AG04450 (cell line): ENCODE results near the gene TEX14. TPM values are rescaled to one million over a fixed set of nuclear protein-coding genes. Genes with fewer than 3 reads are reported as not detected.

ENCODE experiments used
- CTCF ChIA-PET: fragments of 300-600, 350-600 bp; formaldehyde crosslinking; extraction: SDS; loops from one replicate; lab custom pipeline; 2022; ENCODE audit warnings: antibody characterized with exemption, inconsistent platforms; lab: Charles Lee
- POLR2A ChIA-PET: fragments of 350-600 bp; formaldehyde crosslinking; extraction: SDS; loops from one replicate; lab custom pipeline; 2021; ENCODE audit warnings: antibody characterized with exemption, inconsistent platforms; lab: Yijun Ruan, JAX
- DNase-seq: peaks from one replicate; pipeline ENCODE4 v3.0.0-alpha.2; 2011; ENCODE audit warnings: low read depth, low spot score
- H3K27ac ChIP-seq: one replicate; pipeline ENCODE4 v1.5.1; 2012; ENCODE audit warnings: low read depth, low read length, control low read depth
- H3K27me3 ChIP-seq: one replicate; pipeline ENCODE4 v1.6.0; 2012; ENCODE audit warnings: low read length; ENCODE audit not compliant: control insufficient read depth, insufficient read depth
- H3K4me3 ChIP-seq: 2 replicates; pipeline ENCODE4 v1.5.1; 2011; ENCODE audit warnings: mild to moderate bottlenecking, low read depth, low read length, control low read depth
- H3K9me3 ChIP-seq: 2 replicates; pipeline ENCODE4 v1.5.1; 2012; ENCODE audit warnings: low read length; ENCODE audit not compliant: control insufficient read depth, insufficient read depth
- polyA plus RNA-seq: library from polyadenylated mRNA; depleted of rRNA; stranded (reverse); fragments of >200 nt; gene quantifications from 2 replicates; pipeline ENCODE4 v1.2.3, GENCODE V29; 2011
- TF ChIP-seq, protein P1 (sequence below): IDR thresholded peaks from 2 replicates; pipeline ENCODE4 v1.5.1; 2011; ENCODE audit warnings: low read depth, low read length, control low read depth, inconsistent platforms

TEX14 gene
- polyA plus RNA-seq, 1 experiment, result 0.09 TPM

DNA sequence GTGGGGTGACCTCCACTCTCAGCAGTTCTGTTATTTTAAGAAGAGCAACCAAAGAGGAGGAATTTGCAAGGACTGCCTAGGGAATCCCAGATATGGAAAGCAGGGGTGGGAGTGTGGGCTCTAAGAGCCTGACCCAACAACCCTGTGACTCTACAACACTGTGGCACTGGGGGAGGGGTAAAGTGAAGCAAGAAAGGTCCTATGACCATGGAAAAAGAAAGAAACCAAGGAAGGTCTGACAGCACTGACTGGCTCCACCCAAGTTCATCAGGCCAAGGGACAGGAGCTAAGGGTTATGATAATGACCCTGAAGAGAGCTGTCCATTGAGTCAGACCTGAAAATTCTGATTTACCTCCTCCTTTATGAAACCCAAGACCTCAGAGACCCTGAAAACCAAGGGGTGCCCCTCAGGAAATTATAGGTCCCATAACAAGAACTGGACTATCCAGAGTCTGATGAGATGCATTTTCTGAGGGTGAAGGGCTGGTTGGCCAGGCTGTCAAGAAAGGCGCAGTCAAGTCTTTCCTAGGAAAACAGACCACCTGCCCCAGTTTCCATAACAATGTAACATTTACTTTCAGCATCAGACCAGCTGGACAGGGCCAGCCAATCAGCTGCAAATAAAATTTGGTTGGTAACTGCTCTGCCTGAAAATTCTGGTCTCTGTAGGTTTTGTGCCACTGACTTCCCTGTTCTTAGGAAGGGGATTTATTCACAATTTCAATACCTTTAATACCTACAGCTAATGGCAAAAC is 123.6 kb downstream of the TEX14 start:
- ChIA-PET CTCF (no interaction called here), POLR2A (no interaction called here)
- H3K9me3 ChIP-seq, result no peaks in the 10 kb centered on the region
- TF ChIP-seq, protein P1, sequence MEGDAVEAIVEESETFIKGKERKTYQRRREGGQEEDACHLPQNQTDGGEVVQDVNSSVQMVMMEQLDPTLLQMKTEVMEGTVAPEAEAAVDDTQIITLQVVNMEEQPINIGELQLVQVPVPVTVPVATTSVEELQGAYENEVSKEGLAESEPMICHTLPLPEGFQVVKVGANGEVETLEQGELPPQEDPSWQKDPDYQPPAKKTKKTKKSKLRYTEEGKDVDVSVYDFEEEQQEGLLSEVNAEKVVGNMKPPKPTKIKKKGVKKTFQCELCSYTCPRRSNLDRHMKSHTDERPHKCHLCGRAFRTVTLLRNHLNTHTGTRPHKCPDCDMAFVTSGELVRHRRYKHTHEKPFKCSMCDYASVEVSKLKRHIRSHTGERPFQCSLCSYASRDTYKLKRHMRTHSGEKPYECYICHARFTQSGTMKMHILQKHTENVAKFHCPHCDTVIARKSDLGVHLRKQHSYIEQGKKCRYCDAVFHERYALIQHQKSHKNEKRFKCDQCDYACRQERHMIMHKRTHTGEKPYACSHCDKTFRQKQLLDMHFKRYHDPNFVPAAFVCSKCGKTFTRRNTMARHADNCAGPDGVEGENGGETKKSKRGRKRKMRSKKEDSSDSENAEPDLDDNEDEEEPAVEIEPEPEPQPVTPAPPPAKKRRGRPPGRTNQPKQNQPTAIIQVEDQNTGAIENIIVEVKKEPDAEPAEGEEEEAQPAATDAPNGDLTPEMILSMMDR, result no peak
- no peak overlapping the region for H3K4me3 ChIP-seq
- DNase-seq, result no peak
- peaks cover 8% of the 10 kb centered on the region for H3K27me3 ChIP-seq
- H3K27ac ChIP-seq, result no peak overlapping the region

DNA sequence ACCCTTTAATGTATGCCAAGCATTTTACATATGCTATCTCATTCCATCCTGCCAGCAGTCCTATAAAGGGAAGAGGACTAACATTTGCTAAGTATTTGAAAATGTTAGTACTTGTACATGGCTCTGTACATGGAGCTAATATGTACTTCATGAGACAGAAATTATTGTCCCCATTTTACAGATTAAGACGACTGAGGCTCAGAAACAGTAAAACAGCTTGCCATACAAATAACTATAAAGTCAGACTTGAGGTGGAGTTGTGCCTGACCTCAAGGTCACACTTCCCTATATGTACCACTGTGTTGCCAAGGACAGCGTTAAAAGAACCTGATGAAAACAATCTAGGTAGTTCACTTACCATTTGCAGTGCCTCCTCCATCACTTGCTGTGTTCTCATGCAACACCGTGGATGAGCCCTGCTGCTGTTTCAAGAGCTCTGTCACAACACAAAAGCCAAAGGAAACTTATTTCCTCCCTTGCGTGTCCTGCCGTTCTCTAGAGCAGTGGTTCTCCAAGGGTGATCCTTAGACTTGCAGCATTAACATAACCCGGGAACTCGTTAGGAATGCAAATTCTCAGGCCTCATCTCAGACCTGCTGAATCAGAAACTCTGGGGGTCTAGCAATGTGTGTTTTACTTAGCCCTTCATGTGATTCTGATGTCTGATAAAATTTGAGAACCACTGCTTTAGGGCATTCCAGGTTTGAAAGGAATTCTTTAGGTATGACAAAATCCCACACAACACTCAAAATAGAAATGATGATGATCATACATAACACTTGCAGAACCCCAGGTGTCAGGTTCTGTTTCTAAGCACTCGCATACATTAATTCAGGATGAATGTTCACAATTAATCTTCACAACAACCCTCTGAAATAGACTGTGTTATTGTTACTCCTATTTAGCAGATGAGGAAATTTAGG is 126.2 kb downstream of the TEX14 start:
- H3K9me3 ChIP-seq, result no peaks in the 10 kb centered on the region
- no peak overlapping the region for H3K4me3 ChIP-seq
- DNase-seq, result no peak
- POLR2A ChIA-PET, result no interaction called here
- no peak overlapping the region for H3K27ac ChIP-seq
- H3K27me3 ChIP-seq, result peaks cover 8% of the 10 kb centered on the region
- TF ChIP-seq, protein P1, result no peak
- CTCF ChIA-PET, result interaction anchor here (1.2 to 1.7 kb wide), 2 partner anchors 12 to 13 kb away, joined by 3 to 6 read pairs; no protein-coding TSS in a partner anchor

DNA sequence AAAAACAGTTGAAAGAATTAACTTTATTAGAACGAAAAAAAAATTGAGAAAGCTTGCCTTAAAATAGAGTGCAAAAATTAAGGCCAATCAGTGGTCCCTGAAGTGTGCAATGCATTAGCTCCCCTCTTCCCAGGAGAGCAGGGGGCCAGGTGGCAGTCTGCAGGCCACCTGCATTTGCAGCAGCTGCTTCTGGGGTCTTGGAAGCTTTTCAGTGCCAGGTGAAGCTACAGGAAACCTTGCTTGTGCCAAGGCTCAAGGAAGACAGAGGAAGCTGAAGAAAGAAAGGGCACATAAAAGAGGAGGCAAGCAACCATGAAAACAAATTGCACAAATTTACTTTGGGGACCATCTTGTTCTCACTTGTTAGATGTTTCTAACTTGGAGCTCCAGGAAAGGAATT is 126.9 kb downstream of the TEX14 start:
- POLR2A ChIA-PET, result no interaction called here
- no peak overlapping the region for H3K27ac ChIP-seq
- CTCF ChIA-PET, result interaction anchor here (1.2 to 1.7 kb wide), 2 partner anchors 13 to 14 kb away, joined by 3 to 6 read pairs; no protein-coding TSS in a partner anchor
- H3K9me3 ChIP-seq, result no peaks in the 10 kb centered on the region
- DNase-seq, result no peak
- peaks cover 8% of the 10 kb centered on the region for H3K27me3 ChIP-seq
- no peak overlapping the region for H3K4me3 ChIP-seq
- TF ChIP-seq, protein P1, result no peak

DNA sequence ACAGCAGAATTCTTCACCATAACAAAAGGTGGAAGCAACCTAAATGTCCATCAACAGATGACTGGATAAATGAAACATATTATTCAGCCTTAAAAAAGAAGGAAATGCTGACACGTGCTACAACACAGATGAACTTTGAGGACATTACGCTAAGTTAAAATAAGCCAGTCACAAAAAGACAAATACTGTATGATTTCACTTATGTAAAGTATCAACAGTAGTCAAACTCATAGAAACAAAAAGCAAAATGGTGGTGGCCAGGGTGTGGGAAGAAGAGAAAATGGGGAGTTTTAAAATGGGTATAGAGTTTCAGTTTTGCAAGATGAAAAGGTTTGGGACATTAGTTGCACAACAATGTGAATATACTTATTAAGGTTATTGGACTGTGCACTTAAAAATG is 127.6 kb downstream of the TEX14 start:
- Histone ChIP-seq H3K27ac (no peak overlapping the region), H3K4me3 (no peak overlapping the region), H3K9me3 (no peaks in the 10 kb centered on the region), H3K27me3 (peaks cover 8% of the 10 kb centered on the region)
- POLR2A ChIA-PET, result no interaction called here
- DNase-seq, result no peak
- CTCF ChIA-PET, result interaction anchor here (0.5 to 1.7 kb wide), 3 partner anchors 13 to 781 kb away, joined by 3 to 6 read pairs (median 3); no protein-coding TSS in a partner anchor
- TF ChIP-seq, protein P1, result no peak
